A549 (cell line): Measurements from ENCODE around the gene DOCK7.

Source experiments
- CHD2 ChIP-seq: fragments of 150-350 bp; IDR thresholded peaks from 2 replicates; pipeline ENCODE4 v1.6.1; 2014; ENCODE audit warnings: low read length; ENCODE audit not compliant: partially characterized antibody
- EP300 ChIP-seq, 2 experiments: fragments of >200 bp; sonication (Bioruptor Twin); formaldehyde crosslinking; IDR thresholded peaks; 2 replicates in 1 of 2; 3 replicates in 1 of 2; pipeline ENCODE4 v1.6.1; 2016 to 2017
- ESRRA ChIP-seq: fragments of 150-350 bp; IDR thresholded peaks from 2 replicates; pipeline ENCODE4 v1.6.1; 2014; ENCODE audit warnings: mild to moderate bottlenecking, low read length, borderline replicate concordance
- JUN ChIP-seq, 2 experiments: fragments of >200 bp; sonication (Bioruptor Twin); formaldehyde crosslinking; IDR thresholded peaks; 2 replicates in 1 of 2; 3 replicates in 1 of 2; pipeline ENCODE4 v1.6.1; 2016 to 2017
- RAD21 ChIP-seq, 2 experiments: fragments of >200 bp in 1 of 2; sonication (Bioruptor Twin) in 1 of 2; formaldehyde crosslinking in 1 of 2; IDR thresholded peaks in 1 of 2; conservative IDR thresholded peaks in 1 of 2; 2 replicates in 1 of 2; 3 replicates in 1 of 2; pipeline ENCODE4 v1.6.1; 2012 to 2018; ENCODE audit warnings: inconsistent platforms in 1 of 2
- TF ChIP-seq, protein P1 (sequence below): fragments of >200 bp; sonication (Bioruptor Twin); formaldehyde crosslinking; IDR thresholded peaks from 3 replicates; pipeline ENCODE4 v1.5.1; 2016

- TF ChIP-seq EP300 (IDR thresholded peaks at IDR 0.05) (no peak), ESRRA (no peak), CHD2 (no peak), RAD21 (conservative IDR thresholded peaks at IDR 0.05 in 1 of 2, IDR thresholded peaks at IDR 0.05 in 1 of 2) (no peak), JUN (IDR thresholded peaks at IDR 0.05) (no peak)
- TF ChIP-seq, protein P1, sequence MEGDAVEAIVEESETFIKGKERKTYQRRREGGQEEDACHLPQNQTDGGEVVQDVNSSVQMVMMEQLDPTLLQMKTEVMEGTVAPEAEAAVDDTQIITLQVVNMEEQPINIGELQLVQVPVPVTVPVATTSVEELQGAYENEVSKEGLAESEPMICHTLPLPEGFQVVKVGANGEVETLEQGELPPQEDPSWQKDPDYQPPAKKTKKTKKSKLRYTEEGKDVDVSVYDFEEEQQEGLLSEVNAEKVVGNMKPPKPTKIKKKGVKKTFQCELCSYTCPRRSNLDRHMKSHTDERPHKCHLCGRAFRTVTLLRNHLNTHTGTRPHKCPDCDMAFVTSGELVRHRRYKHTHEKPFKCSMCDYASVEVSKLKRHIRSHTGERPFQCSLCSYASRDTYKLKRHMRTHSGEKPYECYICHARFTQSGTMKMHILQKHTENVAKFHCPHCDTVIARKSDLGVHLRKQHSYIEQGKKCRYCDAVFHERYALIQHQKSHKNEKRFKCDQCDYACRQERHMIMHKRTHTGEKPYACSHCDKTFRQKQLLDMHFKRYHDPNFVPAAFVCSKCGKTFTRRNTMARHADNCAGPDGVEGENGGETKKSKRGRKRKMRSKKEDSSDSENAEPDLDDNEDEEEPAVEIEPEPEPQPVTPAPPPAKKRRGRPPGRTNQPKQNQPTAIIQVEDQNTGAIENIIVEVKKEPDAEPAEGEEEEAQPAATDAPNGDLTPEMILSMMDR, result no peak
Observed at GRCh38 chr1:62682531-62682930, 5.7 kb downstream of the DOCK7 start.
